Peyer's patch (tissue), 4 donors: ENCODE results near the gene ELMO1.

Source experiments
- POLR2A ChIP-seq, 2 donors: fragments of 450-650 bp; IDR thresholded peaks; one replicate each; pipeline ENCODE4 v1.5.1; 2017; ENCODE audit warnings: antibody characterized with exemption in 2 of 2, mild to moderate bottlenecking in 2 of 2, moderate library complexity in 2 of 2
- TF ChIP-seq, protein P1 (sequence below), 6 experiments: fragments of 450-650 bp in 4 of 6; fragments of 200-600 bp in 2 of 6; sonication (generic) in 1 of 6; IDR thresholded peaks; one replicate each; pipeline ENCODE4 v1.5.1; 2017 to 2019; ENCODE audit warnings: antibody characterized with exemption in 6 of 6, mild to moderate bottlenecking in 3 of 6, moderate library complexity in 1 of 6

DNA sequence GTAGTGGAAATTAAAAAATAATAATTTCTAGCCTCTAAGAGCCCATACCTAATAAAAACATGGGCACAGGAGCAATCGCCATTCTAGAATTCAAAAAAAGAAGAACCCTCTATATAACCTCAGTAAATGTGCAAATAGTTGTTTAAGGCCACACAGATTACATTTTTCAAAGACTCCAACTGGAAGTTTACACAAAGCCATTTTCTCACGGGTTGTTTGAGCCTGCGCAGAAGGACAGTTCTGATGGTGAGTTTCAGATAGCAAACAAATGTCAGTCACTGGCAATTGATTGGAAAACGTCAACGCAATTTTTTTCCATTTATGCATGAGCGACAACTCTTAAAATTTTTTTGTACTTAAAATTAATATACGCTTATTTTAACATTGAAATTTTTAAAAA, 23.0 kb upstream of the ELMO1 start:
- TF ChIP-seq, protein P1, sequence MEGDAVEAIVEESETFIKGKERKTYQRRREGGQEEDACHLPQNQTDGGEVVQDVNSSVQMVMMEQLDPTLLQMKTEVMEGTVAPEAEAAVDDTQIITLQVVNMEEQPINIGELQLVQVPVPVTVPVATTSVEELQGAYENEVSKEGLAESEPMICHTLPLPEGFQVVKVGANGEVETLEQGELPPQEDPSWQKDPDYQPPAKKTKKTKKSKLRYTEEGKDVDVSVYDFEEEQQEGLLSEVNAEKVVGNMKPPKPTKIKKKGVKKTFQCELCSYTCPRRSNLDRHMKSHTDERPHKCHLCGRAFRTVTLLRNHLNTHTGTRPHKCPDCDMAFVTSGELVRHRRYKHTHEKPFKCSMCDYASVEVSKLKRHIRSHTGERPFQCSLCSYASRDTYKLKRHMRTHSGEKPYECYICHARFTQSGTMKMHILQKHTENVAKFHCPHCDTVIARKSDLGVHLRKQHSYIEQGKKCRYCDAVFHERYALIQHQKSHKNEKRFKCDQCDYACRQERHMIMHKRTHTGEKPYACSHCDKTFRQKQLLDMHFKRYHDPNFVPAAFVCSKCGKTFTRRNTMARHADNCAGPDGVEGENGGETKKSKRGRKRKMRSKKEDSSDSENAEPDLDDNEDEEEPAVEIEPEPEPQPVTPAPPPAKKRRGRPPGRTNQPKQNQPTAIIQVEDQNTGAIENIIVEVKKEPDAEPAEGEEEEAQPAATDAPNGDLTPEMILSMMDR (IDR thresholded peaks at IDR 0.05), result no peak
- no peak for TF ChIP-seq POLR2A (IDR thresholded peaks at IDR 0.05)
